HG03354 (cell line): ENCODE data around the gene LDB2.

Experiments used
- ATAC-seq: cut with Tn5 transposase; IDR thresholded peaks from one replicate; pipeline ENCODE4 v1.9.1; 2021; ENCODE audit warnings: mild to moderate bottlenecking; ENCODE audit not compliant: unreplicated experiment, poor library complexity, severe bottlenecking

The LDB2 gene

DNA sequence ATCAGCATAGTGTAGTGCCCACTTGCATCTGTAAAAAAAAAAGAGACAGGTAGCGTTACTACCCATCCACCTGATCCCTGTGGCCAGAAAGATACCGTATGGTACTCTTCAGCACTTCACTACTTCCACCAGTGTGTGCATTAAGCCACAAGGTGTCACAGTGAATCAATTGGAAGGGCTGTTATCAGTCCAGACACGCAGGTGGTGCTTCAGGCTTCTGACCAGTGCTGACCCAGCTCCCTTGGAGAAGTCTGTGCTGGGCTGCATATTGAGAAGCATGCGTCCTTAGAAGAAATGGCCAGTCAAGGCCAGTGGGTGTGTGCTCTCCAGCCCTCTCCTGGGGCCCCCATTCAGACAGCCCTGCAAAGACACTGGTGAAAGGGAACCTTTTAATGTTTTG lies 10.6 kb downstream of the LDB2 start:
- no peak for ATAC-seq

DNA sequence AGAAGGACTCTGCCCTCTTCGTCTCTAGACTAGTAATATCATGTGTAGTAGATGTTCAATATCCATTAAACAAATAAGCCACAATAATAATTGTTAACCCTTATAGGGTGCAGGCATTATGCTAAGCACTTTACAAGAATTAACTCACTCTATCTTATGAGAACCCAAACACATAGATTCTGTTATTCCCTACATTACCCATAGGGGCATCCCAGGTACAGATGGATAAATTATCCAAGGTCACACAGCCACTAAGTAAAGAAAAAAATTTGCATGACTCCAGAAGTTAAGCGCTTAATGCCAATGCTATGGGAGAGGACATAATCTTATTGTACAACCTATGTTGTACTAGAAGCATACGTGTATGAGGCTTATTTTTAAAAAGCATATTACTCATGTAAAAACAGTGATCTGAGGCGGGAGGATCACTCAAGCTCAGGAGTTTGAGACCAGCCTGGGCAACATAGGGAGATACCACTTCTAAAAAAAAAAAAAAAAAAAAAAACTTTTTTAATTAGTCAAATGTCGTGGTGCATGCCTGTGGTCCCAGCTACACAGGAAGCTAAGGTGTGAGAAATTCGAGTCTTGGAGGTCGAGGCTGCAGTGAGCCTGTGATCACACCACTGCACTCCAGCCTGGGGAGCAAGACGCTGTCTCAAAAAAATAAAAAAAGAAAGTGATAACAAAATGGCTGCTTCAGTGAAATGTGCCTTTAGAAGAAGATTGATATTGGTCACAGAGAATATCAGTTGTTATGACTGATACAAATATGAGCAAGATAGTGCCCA lies 13.6 kb downstream of the LDB2 start:
- ATAC-seq, result no peak

DNA sequence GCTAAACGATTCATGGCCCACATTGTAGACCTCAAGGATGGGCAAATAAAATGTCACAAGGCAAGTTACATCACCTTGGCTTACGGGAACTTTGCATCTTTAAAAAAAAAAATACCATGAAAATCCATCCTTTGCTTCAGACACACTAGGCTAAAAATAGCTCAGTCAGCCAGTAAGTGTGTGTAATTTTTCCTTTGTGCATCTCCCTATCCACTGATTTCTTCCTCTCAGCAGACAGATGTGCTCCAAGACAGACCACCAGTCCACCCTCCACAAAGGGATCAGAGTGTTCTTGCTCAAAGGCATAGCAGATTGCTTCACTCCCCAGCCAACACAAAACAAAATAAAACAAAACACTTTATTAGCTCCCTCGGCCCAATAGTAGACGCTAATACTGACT lies 14.6 kb downstream of the LDB2 start:
- ATAC-seq, result no peak

DNA sequence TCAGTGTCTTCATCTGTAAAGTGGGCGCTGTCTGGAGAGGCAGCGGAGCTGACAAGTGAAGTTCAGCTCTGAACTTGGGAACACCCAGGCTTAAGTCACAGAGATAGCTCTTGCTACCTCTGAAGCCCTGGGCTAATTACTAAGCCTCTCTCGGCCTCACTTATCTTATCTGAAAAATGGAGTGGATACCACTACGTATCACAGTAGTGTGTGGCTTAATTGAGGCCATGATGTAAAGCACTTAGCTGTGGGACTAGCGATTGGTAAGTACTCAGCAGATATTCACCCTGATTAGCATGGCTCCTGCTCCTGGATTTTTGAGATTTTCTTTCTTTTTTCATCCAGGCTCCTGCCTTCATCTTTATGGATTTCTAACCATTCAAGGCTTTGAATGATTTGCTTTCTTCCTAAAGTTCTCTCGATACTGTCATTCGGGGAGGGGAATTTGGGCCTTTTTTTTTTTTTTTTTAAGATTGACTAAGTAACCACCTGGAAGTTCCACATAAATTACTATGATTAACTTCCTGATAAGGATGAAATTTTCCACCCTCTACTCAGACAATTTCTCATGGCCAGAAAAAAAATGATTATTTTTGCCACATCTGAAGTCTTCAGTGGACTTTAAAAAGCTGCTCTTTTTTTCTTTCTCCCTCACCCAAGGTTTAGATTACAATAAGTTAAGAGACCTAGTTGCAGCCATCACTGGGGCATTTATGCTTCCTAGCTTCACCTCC lies 17.1 kb downstream of the LDB2 start:
- no peak for ATAC-seq

DNA sequence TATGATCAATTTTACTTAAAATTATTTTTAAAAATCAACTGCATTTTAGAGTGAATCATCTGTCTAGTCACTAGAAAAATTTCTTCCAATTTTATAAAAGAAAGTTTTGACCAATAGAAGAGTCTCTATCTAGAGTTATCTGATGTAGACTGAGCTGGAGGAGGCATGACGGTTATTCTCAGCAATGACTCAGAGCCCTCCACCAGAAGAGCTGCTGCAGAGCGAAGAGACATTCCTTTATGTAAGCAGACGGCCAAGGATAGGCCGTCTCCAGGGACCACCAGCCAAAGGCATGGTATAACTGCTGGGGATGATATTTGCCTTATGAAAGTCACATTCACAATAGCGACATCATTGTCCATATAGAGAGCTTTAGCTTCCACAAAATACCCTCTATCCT lies 23.0 kb downstream of the LDB2 start:
- ATAC-seq, result no peak

GRCh38 chr4:16869594-16870245 lies 28.7 kb downstream of the LDB2 start:
- ATAC-seq, result no peak

GRCh38 chr4:16868674-16869073 lies 29.8 kb downstream of the LDB2 start:
- ATAC-seq, result no peak

DNA sequence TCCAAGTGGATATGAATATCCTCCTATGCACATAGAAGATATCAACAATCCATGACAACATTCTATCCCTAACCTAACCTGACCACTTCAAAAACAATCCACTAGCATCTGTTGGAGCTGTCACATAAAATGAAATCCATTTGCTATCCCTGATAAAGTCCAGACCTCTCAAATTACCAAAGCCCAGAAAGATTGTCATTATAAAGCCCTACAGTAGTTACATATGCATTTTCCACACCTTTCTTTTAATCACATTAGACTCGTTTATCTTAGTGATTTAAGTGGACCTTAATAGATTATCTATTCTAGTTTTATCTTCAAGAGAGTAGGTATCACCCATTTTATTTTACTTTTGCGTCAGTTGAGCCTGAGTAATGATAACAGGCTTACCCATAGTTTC lies 30.6 kb downstream of the LDB2 start:
- ATAC-seq, result no peak

DNA sequence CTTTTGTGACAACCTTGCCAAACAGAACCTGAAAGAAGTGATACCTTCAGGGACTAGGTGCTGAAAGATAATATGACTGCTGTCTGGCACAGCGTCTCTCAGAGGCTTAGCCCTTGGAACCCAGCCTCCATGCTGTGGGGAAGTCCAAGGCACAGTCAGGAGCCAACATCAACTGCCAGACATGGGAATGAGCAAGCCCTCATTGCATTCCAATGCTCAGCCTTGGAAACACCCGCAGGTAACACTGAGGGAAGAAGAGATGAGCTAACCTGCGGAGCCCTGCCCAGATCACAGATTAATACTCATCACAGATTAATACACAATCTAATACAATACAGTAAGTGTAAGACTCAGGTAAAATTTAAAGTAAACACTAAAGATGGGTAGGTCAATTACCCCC lies 31.5 kb downstream of the LDB2 start:
- ATAC-seq, result no peak

DNA sequence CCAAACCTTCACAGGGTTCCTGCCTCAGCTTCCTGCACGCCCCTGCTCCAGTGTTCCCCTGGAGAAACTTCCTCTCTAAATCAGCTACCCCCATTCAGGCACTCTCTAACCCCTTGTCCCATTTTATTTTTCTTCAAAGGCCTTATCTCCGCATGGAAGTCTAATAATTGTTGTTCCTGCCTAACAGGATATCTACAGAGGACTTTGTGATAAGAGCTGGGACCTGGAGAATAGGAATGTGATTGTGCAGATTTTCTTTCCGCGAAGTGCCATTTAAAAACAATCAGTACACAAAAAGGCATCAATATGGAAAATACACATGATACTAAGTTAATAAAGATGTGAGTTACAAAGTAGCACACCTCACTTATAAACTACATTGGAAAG lies 32.6 kb downstream of the LDB2 start:
- no peak for ATAC-seq

DNA sequence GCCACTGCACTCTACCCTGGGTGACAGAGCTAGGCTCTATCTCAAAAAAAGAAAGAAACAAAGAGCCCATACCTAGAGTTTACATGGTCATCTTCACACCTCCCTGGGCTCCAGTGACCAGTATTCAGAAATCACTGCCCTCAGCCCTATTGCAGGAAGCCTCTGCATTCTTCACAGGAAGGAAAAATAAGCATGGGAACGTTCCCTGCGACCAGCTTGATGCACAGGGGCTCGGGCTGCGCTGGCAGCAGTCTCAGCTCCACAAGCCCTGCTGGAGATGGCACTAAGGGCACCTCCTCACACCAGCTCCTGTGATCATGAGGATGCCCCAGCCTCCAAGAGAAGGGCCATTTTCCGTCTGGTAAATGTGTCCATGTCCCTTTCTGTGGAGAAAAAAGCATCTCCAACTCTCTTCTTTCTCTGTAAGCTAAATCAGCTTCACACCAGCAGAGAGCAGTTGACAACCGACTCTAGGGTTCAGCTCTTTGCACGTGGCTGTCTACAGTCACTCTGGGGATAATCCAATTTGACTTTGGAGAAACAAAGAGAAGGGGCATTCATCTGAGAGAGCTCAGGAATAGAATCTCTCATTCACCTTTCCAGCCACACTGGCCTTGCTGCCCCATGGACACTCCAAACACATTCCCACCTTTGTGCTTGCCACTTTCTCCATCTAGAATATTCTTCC lies 33.1 kb downstream of the LDB2 start:
- ATAC-seq, result no peak

DNA sequence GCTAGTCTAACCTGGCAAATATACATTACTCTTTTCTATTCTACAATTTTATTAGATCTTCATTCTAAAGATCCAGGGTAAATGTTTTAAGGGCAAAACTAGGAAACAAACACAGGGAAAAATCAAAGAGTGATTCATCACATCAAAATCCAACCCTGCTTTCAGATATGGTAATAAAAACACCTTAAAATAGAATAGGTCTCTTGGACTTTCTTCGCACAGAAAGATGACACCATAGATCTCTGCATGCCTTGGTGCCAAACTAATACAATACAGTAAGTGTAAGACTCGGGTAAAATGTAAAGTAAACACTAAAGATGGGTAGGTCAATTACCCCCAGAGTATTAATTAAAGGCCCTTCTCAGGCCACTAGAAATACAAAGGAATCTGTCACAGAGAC lies 34.2 kb downstream of the LDB2 start:
- ATAC-seq, result no peak

GRCh38 chr4:16862697-16863096 lies 35.7 kb downstream of the LDB2 start:
- no peak for ATAC-seq

GRCh38 chr4:16860516-16860915 lies 37.9 kb downstream of the LDB2 start:
- ATAC-seq, result no peak

- ATAC-seq, result no peak
These were observed 39.4 kb downstream of the LDB2 start for GRCh38 chr4:16859031-16859430.

GRCh38 chr4:16858275-16858752 lies 40.1 kb downstream of the LDB2 start:
- no peak for ATAC-seq

GRCh38 chr4:16857425-16857824 lies 41.0 kb downstream of the LDB2 start:
- no peak for ATAC-seq

GRCh38 chr4:16853640-16854039 lies 44.8 kb downstream of the LDB2 start:
- no peak for ATAC-seq

DNA sequence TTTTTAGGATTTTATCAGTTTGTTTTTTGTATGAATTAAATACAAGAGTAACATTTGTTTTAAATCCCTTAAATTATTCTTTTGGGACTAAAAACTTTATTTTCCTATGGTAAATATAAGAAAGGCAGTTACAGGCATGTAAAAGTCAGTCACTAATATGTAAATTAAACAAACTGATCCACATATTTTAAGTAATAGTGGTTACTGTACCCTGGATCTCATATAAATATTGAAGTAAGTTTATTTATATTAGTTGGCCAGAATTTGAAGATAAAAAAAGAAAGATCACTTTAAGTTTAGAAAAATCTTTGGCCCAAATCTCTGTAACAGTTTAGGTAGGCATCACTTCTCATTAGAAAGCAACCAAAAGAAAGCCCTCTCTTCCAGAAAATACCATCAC lies 45.8 kb downstream of the LDB2 start:
- ATAC-seq, result no peak

GRCh38 chr4:16852228-16852627 lies 46.2 kb downstream of the LDB2 start:
- no peak for ATAC-seq
